GM21825 (cell line): ENCODE results near the gene MED13L.
A peak's percentile ranks its signal among the peaks of the same experiment; 100 is the strongest.

Source experiments
- ATAC-seq: cut with Tn5 transposase; IDR thresholded peaks from one replicate; pipeline ENCODE4 v1.9.1; 2021; ENCODE audit warnings: mild to moderate bottlenecking, moderate library complexity; ENCODE audit not compliant: unreplicated experiment

The MED13L gene

DNA sequence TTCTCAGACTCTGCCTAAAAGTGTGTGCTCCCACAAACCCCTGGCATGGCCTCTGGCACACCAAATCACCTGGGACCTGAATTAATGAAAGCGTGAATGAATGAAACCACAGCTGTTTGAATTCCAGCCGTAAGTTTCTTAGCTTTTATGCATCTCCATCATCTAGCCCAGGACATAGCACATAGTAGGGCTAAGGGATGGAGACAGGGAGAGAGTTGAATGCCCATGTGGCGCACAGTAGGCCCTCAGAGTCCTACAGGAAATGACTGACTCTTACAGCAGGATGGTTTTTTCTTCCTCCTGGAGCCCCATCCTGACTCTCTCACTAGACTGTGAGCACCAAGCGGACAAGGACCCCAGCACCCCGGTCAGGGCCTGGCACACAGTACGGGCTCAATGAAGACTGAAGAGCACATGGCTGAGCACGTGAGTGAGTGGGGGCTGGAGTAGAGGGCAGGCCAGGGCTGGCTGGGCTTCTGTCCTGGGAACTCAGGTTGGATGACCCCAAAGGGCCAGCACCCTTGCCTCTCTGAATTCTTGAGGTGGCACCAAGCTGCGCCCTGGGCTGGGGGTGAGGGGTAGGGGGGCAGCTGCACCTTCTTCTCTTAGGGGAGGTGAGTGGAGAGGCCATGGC lies 351.3 kb downstream of the MED13L start:
- no peak for ATAC-seq

GRCh38 chr12:115923851-115924250 lies 353.6 kb downstream of the MED13L start:
- ATAC-seq: no peak

- no peak for ATAC-seq
Observed at GRCh38 chr12:115922952-115923564, 354.4 kb downstream of the MED13L start.

DNA sequence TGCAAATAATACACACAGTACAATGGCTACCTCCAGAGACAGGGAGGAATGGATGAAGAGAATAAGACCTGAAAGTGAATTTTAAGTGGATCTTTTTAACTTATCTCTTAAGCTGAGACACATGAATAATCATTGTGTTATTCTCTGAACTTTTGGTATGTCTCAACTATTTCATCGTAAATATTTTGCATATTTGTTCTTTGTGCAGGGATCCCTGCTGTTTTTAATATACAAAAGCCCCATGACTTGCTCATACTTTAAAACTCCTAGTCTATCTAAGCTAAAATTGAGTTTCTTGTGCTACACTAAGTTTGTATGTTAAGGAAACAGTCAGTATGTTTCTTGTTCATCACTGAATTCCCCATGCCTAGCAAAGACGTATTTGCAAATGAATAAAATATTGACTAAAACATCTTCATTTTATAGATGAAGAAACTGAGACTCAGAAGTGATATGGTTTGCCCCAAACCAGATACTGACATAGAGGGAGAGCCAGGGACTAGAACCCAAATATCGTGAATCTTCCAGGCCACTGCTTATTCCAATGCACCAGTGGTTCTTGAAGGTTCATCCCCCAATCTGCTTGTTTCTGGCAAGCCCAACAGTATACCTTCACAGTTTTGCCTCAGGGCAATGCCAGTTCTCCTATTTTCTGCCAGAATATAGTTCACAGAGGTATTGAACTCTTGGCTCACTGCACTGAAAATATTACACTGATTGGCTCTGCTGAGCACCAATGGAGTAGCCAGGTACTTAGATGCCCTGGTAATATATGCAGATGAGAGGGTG lies 356.9 kb downstream of the MED13L start:
- no peak for ATAC-seq

- ATAC-seq: no peak
Observed at GRCh38 chr12:115918763-115919162, 358.7 kb downstream of the MED13L start.

DNA sequence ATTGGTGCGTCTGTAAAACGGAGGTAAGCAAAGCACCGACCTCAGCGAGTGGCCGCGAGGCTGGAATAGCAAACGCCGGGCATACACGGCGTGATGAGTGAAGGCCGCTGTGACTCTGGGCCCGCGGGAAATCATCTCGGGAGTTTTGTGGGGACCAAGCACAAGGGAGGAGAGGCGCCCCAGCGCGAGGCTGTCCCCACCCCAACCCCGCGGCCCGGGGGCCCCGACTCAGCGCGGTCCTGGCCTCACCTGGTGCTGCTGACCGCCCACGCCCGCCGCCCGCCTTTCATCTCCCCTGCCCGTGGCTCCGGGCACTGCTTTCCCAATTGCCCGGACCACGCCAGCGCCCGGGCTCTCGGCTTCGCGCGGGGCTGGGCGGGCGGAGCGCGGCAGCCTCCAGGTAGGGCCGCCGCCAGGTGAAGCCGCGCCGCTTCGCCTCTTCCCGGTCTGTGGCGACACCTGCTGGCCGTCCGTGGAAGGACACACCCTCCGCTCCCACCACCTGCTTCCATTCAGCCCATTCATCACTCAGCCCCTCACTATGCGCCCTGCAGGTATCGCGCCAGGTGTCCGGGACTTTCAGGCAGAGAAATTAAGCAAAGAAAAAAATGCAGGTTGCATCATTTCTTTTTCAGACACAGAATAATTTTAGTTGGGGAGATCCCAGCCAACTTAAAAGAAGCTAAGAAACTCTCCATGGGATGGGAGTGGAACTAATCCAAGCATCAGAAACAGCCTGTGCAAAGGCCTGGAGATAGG lies 360.4 kb downstream of the MED13L start:
- peak; percentile 60 for ATAC-seq

DNA sequence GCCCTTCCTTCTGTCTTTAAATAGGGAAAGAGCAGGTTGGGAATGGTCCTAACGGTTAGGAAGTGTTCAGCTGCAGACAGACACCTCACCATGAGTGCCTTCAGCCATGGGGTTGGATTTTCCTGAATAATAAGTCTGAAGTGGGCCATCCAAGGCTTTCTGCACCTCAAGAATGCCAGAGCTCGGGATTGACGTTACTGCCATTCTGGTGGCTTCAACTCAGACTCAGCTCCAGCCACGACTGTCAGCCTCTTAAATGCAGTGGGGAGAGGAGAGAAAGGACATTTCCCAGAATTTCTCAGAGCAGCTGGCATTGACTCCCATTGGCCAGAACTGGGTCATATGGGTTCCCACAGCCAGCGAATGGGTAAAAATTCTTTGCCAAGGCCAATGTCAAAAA lies 363.4 kb downstream of the MED13L start:
- ATAC-seq: no peak

DNA sequence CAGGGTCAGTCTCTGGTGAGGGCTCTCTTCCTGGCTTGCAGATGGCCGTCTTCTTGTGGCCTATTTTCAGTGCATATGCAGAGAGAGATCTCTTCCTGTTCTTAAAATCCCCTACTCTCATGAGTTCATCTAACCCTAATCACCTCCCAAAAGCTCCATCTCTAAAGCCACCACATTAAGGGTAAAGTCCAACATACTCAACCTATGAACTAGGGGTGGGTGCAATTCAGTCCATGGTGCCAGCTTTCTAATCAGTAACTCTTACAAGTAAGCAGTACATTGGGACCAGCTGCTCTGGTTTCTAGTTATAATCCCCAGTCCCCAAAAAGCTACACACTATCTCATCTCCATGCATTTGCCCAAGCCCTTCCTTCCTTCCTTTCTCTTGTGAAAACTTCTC lies 365.1 kb downstream of the MED13L start:
- ATAC-seq: no peak

- ATAC-seq: no peak
Observed at GRCh38 chr12:115911360-115911759, 366.1 kb downstream of the MED13L start.

GRCh38 chr12:115910057-115910456 lies 367.4 kb downstream of the MED13L start:
- no peak for ATAC-seq
